HG02852 (cell line): ENCODE data around the gene ITGAD.
"Not testable (repeated sequence)": the region's sequence is repeated elsewhere in the genome, so short reads cannot be mapped to it uniquely, and the experiment has no call there.

Experiments
- ATAC-seq: cut with Tn5 transposase; IDR thresholded peaks from one replicate; pipeline ENCODE4 v1.9.1; 2021; ENCODE audit warnings: mild to moderate bottlenecking, moderate library complexity; ENCODE audit not compliant: unreplicated experiment

The ITGAD gene

GRCh38 chr16:31429796-31430195 is 36.7 kb downstream of the ITGAD start:
- ATAC-seq: no peak

GRCh38 chr16:31430380-31431052 is 37.4 kb downstream of the ITGAD start:
- no peak for ATAC-seq

- ATAC-seq: no peak
Measured at GRCh38 chr16:31435341-31436220, 42.4 kb downstream of the ITGAD start.

- no peak for ATAC-seq
Measured at GRCh38 chr16:31436221-31437045, 43.3 kb downstream of the ITGAD start.

- no peak for ATAC-seq
Measured at GRCh38 chr16:31438414-31438813, 45.3 kb downstream of the ITGAD start.

GRCh38 chr16:31439023-31439422 is 45.9 kb downstream of the ITGAD start:
- ATAC-seq: not testable (repeated sequence)

- ATAC-seq: no peak
Measured at GRCh38 chr16:31439519-31439918, 46.4 kb downstream of the ITGAD start.

- ATAC-seq: no peak
Measured at GRCh38 chr16:31440516-31441184, 47.5 kb downstream of the ITGAD start.

GRCh38 chr16:31441956-31442355 is 48.8 kb downstream of the ITGAD start:
- no peak for ATAC-seq

- not testable (repeated sequence) for ATAC-seq
Measured at GRCh38 chr16:31445931-31446330, 52.8 kb downstream of the ITGAD start.

- no peak for ATAC-seq
Measured at GRCh38 chr16:31451201-31451600, 58.1 kb downstream of the ITGAD start.

- ATAC-seq: no peak
Measured at GRCh38 chr16:31451681-31452351, 58.7 kb downstream of the ITGAD start.

- ATAC-seq: no peak
Measured at GRCh38 chr16:31452631-31453106, 59.5 kb downstream of the ITGAD start.

- ATAC-seq: no peak
Measured at GRCh38 chr16:31453255-31454204, 60.4 kb downstream of the ITGAD start.

GRCh38 chr16:31455601-31456314 is 62.6 kb downstream of the ITGAD start:
- no peak for ATAC-seq

GRCh38 chr16:31456988-31457360 is 63.8 kb downstream of the ITGAD start:
- no peak for ATAC-seq

- peak; percentile 3 for ATAC-seq
Measured at GRCh38 chr16:31458073-31458843, 65.1 kb downstream of the ITGAD start.
